ENCODE measurements around the gene CKAP2L.

CKAP2L gene

GRCh38 chr2:112764071-112765044 is at the start of gene CKAP2L:
TSS of gene CKAP2L (minus strand) at chr2:112764609. CDS start at chr2:112764598, 11 bp downstream.
- Histone ChIP-seq H3K27me3 (ENCODE audit: low read depth, low read length) (no peaks in the 10 kb centered on the region), H3K4me3 (ENCODE audit: low read depth in 1 of 2, low read length in 2 of 2) (peak within 1 kb of the TSS; percentile 74 to 97), H3K4me1 (ENCODE audit: control insufficient read depth in 1 of 2, insufficient read depth in 2 of 2, low read length in 2 of 2) (peaks cover 0 to 14% of the 10 kb centered on the region in 2 donors), H3K27ac (ENCODE audit: low read length) (peak within 1 kb of the TSS; percentile 43), H3K36me3 (ENCODE audit: control insufficient read depth in 1 of 2, insufficient read depth in 2 of 2, low read length in 2 of 2) (no peaks in the 10 kb centered on the region), H3K9me3 (ENCODE audit: control insufficient read depth in 1 of 2, low read length in 2 of 2) (no peaks in the 10 kb centered on the region)

DNA sequence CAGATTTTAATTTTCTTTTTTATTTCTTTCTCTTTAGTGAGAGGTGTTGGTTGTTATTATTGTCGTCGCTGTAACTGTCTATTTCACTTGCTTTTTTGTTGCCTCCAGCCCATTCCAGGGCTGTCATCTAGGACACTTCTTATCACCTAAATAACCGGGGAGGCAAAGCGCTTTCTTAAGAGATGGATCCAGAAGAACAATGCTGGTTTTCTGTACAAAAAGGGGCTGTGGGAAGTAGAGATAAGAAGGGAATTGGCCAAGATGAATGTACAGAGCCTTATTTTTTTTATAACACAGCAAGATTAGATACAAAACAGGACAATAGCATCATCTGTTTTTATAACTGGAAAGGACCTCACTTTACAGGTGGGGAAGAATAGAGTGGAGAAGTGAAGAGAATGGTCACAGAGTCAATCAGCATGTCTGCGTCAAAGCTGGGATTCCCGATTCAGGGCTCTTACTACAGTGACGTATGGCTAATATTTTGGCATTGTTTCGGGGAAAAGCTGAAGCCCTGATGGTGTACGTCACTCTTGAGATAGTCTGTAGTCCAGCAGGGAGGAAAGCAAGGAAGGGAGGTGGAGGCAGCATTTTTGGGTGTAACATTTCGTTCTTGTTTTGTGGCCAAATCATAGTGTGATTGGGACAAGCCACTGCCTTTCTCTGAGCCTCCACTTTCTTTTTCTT is 49.0 kb upstream of the CKAP2L start:
- Histone ChIP-seq H3K36me3 (ENCODE audit: control insufficient read depth in 1 of 2, insufficient read depth in 2 of 2, low read length in 2 of 2) (no peaks in the 10 kb centered on the region), H3K4me3 (ENCODE audit: low read depth in 1 of 2, low read length in 2 of 2) (no peak overlapping the region), H3K4me1 (ENCODE audit: control insufficient read depth in 1 of 2, insufficient read depth in 2 of 2, low read length in 2 of 2) (peaks cover 9 to 22% of the 10 kb centered on the region in 2 donors), H3K27ac (ENCODE audit: low read length) (no peak overlapping the region), H3K9me3 (ENCODE audit: control insufficient read depth in 1 of 2, low read length in 2 of 2) (no peaks in the 10 kb centered on the region), H3K27me3 (ENCODE audit: low read depth, low read length) (no peaks in the 10 kb centered on the region)

DNA sequence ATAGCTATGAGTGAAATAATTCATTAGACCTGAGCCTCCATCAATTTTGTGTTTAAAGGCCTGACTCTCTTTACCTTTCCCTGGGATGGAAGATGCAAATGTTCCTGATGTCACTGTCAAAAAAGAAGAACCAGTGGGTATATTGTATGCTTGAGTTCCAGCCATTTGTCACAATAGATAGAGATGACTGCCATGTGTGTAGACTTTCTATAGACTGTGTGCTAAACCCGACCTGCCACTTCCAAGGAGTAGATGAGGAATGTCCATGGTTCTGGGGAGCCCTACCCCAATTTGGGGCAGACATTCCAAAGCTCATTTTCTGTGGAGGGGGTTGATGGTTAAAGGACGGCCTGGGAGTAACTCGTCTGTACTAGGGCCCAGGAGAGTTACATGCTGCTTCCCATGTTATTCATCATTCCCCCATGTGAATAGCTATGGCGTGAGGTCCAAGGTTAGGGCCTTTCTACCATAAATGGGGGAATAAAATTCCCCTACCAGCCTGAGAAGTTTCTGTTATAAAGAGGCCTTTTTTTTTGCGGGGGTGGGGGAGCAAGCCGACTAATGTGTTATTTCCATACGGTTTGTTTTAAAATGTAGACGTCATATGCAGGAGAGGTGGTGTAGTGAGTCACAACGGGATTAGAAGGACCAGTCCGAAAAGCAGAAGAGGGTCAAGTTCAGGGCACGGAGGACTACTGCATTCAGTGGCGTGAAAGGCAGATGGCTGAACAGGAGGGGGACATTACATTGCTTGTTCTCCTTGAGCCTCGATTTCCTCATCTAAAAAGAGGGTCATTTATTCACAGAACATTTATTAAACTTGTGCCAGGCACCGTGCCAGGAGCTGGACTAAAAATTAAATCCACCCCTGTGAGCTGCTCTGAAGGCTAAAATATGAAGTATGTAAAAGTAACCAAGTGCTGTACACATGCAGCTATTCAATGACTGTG is 48.2 kb upstream of the CKAP2L start:
- Histone ChIP-seq H3K4me3 (ENCODE audit: low read depth in 1 of 2, low read length in 2 of 2) (no peak overlapping the region), H3K4me1 (ENCODE audit: control insufficient read depth in 1 of 2, insufficient read depth in 2 of 2, low read length in 2 of 2) (peaks cover 9 to 22% of the 10 kb centered on the region in 2 donors), H3K9me3 (ENCODE audit: control insufficient read depth in 1 of 2, low read length in 2 of 2) (peaks cover 0 to under 1% of the 10 kb centered on the region in 2 donors), H3K36me3 (ENCODE audit: control insufficient read depth in 1 of 2, insufficient read depth in 2 of 2, low read length in 2 of 2) (no peaks in the 10 kb centered on the region), H3K27ac (ENCODE audit: low read length) (no peak overlapping the region), H3K27me3 (ENCODE audit: low read depth, low read length) (no peaks in the 10 kb centered on the region)

DNA sequence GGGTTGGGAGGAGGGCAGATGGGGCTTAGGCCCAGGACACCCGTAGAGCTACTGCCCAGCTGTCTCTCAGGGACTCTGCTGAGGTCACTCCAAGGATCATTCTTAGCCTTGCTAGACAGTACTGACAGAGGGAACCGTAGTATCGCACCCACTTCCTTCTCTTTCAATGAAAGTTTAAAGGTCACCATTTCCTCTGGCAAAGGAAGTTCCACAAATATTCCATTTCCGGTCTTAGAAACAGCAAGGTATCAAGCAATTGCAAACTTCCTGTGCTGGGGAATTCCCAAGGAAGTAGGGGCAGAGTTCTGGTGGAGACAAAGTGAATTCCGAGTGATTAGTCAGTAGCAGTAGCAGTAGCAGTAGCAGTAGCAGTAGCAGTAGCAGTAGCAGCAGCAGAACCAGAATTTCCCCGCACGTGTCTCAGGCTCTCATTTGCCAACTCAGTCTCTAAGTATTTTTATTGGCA is 47.5 kb upstream of the CKAP2L start:
- no peaks in the 10 kb centered on the region for H3K36me3 ChIP-seq (ENCODE audit: control insufficient read depth in 1 of 2, insufficient read depth in 2 of 2, low read length in 2 of 2)
- H3K4me1 ChIP-seq (ENCODE audit: control insufficient read depth in 1 of 2, insufficient read depth in 2 of 2, low read length in 2 of 2), result peaks cover 9 to 22% of the 10 kb centered on the region in 2 donors
- no peaks in the 10 kb centered on the region for H3K27me3 ChIP-seq (ENCODE audit: low read depth, low read length)
- H3K9me3 ChIP-seq (ENCODE audit: control insufficient read depth in 1 of 2, low read length in 2 of 2), result peaks cover 0 to 6% of the 10 kb centered on the region in 2 donors
- H3K27ac ChIP-seq (ENCODE audit: low read length), result no peak overlapping the region
- H3K4me3 ChIP-seq (ENCODE audit: low read depth in 1 of 2, low read length in 2 of 2), result no peak overlapping the region

GRCh38 chr2:112811276-112811831 is 46.9 kb upstream of the CKAP2L start:
- Histone ChIP-seq H3K4me1 (ENCODE audit: control insufficient read depth in 1 of 2, insufficient read depth in 2 of 2, low read length in 2 of 2) (peaks cover 9 to 22% of the 10 kb centered on the region in 2 donors), H3K9me3 (ENCODE audit: control insufficient read depth in 1 of 2, low read length in 2 of 2) (peaks cover 0 to 6% of the 10 kb centered on the region in 2 donors), H3K4me3 (ENCODE audit: low read depth in 1 of 2, low read length in 2 of 2) (no peak overlapping the region), H3K27me3 (ENCODE audit: low read depth, low read length) (no peaks in the 10 kb centered on the region), H3K27ac (ENCODE audit: low read length) (no peak overlapping the region), H3K36me3 (ENCODE audit: control insufficient read depth in 1 of 2, insufficient read depth in 2 of 2, low read length in 2 of 2) (no peaks in the 10 kb centered on the region)

- peaks cover 9 to 22% of the 10 kb centered on the region in 2 donors for H3K4me1 ChIP-seq (ENCODE audit: control insufficient read depth in 1 of 2, insufficient read depth in 2 of 2, low read length in 2 of 2)
- no peaks in the 10 kb centered on the region for H3K36me3 ChIP-seq (ENCODE audit: control insufficient read depth in 1 of 2, insufficient read depth in 2 of 2, low read length in 2 of 2)
- peaks cover 0 to 6% of the 10 kb centered on the region in 2 donors for H3K9me3 ChIP-seq (ENCODE audit: control insufficient read depth in 1 of 2, low read length in 2 of 2)
- H3K4me3 ChIP-seq (ENCODE audit: low read depth in 1 of 2, low read length in 2 of 2), result no peak overlapping the region
- no peak overlapping the region for H3K27ac ChIP-seq (ENCODE audit: low read length)
- no peaks in the 10 kb centered on the region for H3K27me3 ChIP-seq (ENCODE audit: low read depth, low read length)
Observed at GRCh38 chr2:112809112-112809511, 44.7 kb upstream of the CKAP2L start.

- peaks cover 6 to 12% of the 10 kb centered on the region in 2 donors for H3K4me1 ChIP-seq (ENCODE audit: control insufficient read depth in 1 of 2, insufficient read depth in 2 of 2, low read length in 2 of 2)
- no peak overlapping the region for H3K27ac ChIP-seq (ENCODE audit: low read length)
- no peaks in the 10 kb centered on the region for H3K27me3 ChIP-seq (ENCODE audit: low read depth, low read length)
- peaks cover 0 to 6% of the 10 kb centered on the region in 2 donors for H3K9me3 ChIP-seq (ENCODE audit: control insufficient read depth in 1 of 2, low read length in 2 of 2)
- H3K36me3 ChIP-seq (ENCODE audit: control insufficient read depth in 1 of 2, insufficient read depth in 2 of 2, low read length in 2 of 2), result no peaks in the 10 kb centered on the region
- no peak overlapping the region for H3K4me3 ChIP-seq (ENCODE audit: low read depth in 1 of 2, low read length in 2 of 2)
Observed at GRCh38 chr2:112807233-112807807, 42.9 kb upstream of the CKAP2L start.

GRCh38 chr2:112805542-112805941 is 41.1 kb upstream of the CKAP2L start:
- Histone ChIP-seq H3K9me3 (ENCODE audit: control insufficient read depth in 1 of 2, low read length in 2 of 2) (peaks cover 0 to 6% of the 10 kb centered on the region in 2 donors), H3K27ac (ENCODE audit: low read length) (no peak overlapping the region), H3K4me3 (ENCODE audit: low read depth in 1 of 2, low read length in 2 of 2) (no peak overlapping the region), H3K36me3 (ENCODE audit: control insufficient read depth in 1 of 2, insufficient read depth in 2 of 2, low read length in 2 of 2) (no peaks in the 10 kb centered on the region), H3K4me1 (ENCODE audit: control insufficient read depth in 1 of 2, insufficient read depth in 2 of 2, low read length in 2 of 2) (no peaks in the 10 kb centered on the region), H3K27me3 (ENCODE audit: low read depth, low read length) (no peaks in the 10 kb centered on the region)

- Histone ChIP-seq H3K27ac (ENCODE audit: low read length) (no peak overlapping the region), H3K4me3 (ENCODE audit: low read depth in 1 of 2, low read length in 2 of 2) (no peak overlapping the region), H3K27me3 (ENCODE audit: low read depth, low read length) (no peaks in the 10 kb centered on the region), H3K4me1 (ENCODE audit: control insufficient read depth in 1 of 2, insufficient read depth in 2 of 2, low read length in 2 of 2) (no peaks in the 10 kb centered on the region), H3K36me3 (ENCODE audit: control insufficient read depth in 1 of 2, insufficient read depth in 2 of 2, low read length in 2 of 2) (no peaks in the 10 kb centered on the region), H3K9me3 (ENCODE audit: control insufficient read depth in 1 of 2, low read length in 2 of 2) (peaks cover 0 to 6% of the 10 kb centered on the region in 2 donors)
Observed at GRCh38 chr2:112803691-112804521, 39.5 kb upstream of the CKAP2L start.
